ENCODE data around the gene CPTP.
"Not testable (repeated sequence)": the region's sequence is repeated elsewhere in the genome, so short reads cannot be mapped to it uniquely, and the experiment has no call there.

The CPTP gene

DNA sequence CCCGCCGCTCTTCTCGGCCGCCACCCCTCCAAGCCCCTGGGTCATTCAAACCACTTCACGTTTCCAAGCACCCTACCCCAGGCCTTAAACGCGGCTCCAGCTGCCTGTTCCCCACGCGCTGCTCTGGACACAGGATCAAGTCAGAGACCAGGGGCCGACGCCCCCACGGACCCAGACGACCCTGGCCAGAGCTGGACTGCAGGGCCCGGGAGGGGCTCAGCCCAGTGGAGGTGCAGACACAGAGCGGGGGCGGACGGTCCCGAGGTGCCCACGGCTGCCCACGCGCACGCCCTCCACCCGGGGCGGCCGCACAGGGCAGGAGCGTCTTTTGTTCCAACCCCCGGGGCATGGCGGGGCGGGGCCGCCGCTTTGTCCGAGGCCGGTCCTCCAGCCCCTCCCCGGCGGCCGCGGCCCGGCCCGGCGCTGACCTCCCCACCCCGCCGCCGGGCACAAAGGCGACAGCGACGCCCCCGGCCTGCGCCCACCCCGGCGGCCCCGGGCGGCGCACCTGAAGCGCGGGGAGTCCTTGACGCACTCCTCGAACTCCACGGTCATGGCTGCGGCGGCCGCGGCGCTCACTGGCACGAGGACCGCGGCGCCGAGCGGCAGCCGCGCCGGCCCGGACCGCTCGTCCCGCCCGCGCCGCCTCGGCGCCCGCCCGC lies 17.2 kb upstream of the CPTP start:
- peak in 1 of 2 donors; percentile 28 for DNase-seq

- DNase-seq: peak; percentile 86 to 89
Observed at GRCh38 chr1:1307923-1308755, 16.5 kb upstream of the CPTP start, which contains the start of the genes ACAP3 and PUSL1. Gene ACAP3, minus strand, starts transcription at chr1:1307930. Its CDS starts 115 bp downstream, at chr1:1307815. Gene PUSL1, plus strand, starts transcription at chr1:1308597. Its CDS starts 47 bp downstream, at chr1:1308644.

DNA sequence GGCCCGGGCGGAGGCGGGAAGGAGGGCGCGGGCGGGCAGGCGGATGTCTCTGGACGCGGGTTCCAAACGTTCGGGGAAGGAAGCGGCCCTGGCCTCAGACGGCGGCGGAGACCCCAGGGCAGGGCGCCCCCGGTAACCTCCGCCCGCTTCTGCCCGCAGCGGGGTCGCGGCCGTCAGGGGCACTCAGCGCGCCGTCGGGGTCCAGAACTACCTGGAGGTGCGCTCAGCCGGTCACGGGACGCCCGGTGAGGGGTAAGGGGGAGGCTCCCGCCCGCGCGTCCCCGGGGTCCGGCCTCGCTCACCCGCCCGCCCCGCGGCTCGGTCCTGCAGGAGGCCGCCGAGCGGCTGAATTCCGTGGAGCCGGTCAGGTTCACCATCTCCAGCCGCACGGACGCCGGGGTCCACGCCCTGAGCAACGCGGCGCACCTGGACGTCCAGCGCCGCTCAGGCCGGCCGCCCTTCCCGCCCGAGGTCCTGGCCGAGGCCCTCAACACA lies 15.8 kb upstream of the CPTP start:
- peak in 1 of 2 donors; percentile 31 for DNase-seq

GRCh38 chr1:1309251-1310108 lies 15.1 kb upstream of the CPTP start:
- DNase-seq: peak in 1 of 2 donors; percentile 40

DNA sequence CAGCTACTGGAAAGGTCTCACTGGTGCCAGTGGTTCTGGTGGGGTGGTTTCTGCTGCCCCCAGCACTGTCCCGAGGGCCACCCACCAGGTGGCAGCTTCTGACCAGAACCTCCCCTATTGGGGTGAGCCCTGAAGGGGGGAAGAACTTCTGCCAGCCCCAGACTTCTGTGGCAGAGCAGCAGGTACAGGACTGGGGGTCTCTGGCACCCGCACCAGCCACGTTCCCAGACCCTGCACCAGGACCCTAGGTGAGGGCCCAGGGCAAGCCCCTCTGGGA lies 14.6 kb upstream of the CPTP start:
- DNase-seq: no peak

DNA sequence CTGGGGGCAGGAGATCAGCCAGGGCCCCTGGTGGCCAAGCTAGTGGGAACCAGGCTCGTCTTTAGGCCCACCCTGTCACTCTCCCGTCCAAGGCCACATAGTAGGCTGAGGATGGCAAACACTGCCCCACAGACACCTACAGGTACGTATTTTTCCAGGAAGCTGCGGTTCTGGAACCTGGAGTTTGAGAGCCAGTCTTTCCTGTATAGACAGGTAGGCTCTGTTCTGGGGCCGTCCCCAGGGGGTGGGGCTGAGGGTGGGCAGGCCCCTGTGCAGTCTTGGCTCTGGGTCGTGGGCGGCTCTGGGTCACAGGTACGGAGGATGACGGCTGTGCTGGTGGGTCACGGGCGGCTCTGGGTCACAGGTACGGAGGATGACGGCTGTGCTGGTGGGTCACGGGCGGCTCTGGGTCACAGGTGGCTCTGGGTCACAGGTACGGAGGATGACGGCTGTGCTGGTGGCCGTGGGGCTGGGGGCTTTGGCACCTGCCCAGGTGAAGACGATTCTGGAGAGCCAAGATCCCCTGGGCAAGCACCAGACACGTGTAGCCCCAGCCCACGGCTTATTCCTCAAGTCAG lies 14.0 kb upstream of the CPTP start:
- no peak for DNase-seq

DNA sequence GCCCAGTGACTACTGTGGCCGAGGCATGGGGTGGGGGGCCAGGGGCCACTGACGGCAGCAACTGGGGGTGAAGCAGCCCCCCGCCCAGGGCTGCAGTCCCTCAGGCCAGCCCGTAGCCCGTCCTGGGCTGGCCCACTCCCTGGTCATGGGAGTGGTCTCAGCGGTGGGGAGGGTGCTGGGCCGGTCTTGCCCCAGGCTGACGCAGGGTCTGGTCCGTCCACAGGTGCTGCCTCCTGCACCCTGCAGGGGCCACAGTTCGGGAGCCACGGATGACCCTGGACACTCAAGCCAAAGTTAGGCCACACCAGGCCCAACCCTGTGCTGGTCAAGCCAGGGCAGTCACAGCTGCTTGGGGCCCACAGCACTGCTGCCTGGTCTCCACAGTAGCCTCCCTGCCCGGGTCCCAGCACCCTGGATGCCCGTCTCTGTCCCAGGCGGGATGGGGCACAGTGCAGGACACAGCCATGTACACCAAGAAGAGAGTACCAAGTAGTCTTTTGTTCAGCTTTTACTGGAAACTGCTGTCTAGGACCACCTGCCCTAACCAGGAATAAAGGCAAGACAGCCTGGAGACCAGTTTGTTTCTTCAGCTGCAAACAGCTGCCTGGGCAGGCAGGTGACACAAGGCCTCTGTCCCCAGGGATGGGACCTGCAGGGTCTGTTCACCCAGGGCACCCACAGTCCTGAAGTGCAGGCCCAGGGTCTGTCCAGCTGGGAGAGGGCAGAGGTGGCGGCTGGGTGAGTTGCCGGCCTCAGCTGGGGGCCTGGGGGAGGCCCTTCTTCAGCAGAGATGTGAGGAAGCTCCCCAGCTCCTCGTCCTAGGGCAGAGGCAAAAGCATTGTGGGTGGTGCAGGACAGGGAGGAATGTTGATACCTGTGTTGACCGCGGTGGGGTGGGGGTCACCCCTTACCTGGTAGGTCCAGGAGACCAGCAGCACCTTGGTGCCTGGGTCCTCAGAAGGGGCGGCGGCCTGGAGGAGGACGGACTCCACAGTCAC lies 13.2 kb upstream of the CPTP start:
- no peak for DNase-seq

- DNase-seq: no peak
Observed at GRCh38 chr1:1312450-1313314, 11.9 kb upstream of the CPTP start.

DNA sequence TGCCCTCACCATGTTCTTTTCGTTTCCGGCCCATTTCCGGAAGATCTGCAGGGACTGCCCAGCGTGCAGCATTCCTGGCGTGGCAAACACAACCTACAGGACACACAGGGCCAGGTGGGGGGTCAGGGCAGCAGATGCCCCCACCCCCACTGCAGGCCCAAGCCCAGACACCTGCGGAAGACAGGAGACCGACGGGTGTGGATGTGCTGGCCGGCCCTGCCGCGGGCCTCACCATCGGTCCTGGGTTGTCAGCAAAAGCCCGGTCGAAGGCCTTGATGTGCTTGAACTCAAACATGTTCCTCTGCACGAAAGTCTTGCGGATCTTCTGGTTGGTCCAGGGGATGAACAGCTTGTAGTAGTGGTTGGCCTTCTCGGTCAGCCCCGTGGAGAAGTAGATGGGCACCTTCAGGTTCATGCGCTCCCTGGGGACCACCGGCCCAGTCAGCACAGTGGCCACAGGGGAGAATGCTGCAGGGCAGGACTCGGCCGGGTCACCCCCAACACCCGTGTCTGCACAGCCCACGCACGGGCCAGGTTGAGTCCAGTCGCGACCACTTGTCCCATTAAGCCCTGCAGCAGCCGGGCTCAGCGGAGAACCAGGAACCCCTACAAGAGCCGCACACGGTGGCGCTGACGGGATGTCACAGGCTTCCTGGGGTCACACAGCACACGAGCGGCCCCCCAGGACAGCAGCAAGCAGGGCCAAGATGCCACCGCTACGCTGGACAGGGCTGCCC lies 10.9 kb upstream of the CPTP start:
- no peak for DNase-seq

GRCh38 chr1:1314237-1314586 lies 10.4 kb upstream of the CPTP start:
- no peak for DNase-seq

GRCh38 chr1:1314678-1315335 lies 9.8 kb upstream of the CPTP start:
- DNase-seq: no peak

DNA sequence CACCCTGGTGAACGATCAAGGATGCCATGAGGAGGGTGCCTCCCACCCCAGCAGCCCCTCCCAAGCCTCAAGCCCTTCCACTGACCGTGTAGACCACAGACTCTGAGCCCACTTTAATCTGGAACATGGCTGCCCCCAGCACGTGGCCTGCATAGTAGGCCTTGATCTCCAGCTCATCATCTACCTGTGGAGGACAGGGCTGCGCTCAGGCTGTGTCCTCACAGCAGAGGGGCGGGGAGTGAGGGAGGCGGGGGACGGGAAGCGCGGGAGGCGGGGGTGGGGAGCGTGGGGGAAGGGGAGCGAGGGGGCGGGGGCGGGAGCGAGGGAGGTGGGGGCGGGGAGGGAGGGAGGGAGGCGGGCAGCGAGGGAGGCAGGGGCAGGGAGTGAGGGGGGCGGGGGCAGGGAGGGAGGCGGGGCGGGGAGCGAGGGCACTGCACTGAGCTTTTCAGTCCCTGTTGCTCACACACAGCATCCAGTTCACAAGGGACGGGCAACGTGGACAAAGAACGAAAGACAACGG lies 9.1 kb upstream of the CPTP start:
- no peak for DNase-seq

- not testable (repeated sequence) for DNase-seq
Observed at GRCh38 chr1:1316199-1316598, 8.4 kb upstream of the CPTP start.

GRCh38 chr1:1317420-1317819 lies 7.2 kb upstream of the CPTP start:
- no peak for DNase-seq

DNA sequence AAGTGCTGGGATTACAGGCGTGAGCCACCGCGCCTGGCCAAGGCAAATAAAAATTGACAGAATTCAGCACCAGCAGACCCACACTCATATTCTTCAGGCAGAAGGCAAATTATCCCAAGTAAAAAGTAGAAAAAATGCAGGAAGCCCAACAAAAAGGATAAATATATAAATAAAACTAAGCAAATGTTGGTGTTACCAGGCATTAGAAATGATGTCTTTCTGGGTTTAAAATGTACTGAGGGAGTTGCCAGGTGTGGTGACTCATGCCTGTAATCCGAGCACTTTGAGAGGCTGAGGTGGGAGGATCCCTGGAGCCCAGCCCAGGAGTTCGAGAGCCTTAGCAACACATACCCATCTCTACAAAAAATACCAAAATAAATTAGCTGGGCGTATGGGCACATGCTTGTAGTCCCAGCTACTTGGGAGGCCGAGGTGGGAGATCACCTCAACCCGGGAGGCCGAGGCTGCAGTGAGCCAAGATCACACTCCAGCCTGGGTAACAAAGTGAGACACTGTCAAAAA lies 6.4 kb upstream of the CPTP start:
- no peak for DNase-seq

DNA sequence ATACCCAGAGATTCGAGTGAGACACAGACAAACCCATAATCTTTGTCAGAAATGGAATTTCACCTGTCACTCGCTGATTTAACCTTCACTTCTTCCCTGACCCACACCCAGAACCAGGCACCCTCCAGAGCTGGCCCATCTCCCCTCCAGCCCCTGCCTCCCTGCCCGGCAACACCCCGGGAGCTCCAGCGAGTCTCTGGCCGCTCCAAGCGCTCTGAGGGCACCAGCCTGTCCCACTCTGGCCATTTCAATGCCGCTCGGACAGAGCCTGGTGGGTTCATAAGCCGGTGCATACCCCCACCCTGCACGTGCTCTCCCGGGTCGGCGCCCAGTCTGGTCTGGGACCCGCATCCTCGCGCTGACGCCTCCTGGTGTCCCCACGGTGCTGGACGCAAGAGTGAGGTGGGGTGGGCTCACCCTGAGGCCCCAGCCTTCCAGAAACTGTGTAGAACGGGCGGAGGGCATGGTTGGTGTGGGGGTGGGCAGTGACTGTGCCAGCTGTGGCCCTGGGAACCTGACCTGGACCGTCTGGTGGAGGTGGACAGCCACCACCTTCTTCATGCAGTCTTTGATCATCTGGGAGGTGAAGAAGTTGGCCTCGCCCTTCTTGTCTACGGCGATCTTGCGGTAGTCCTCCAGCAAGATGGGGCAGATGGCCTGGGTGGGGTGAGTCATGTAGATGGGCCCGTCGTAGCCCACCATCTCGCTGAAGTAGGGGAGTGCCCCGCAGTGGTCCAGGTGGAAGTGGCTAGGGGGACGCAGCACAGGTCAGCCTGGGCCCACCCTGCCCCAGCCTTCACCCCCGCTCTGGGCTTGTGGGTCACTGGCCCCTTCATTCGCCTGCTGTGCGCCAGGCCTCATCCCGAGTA lies 5.6 kb upstream of the CPTP start:
- no peak for DNase-seq

DNA sequence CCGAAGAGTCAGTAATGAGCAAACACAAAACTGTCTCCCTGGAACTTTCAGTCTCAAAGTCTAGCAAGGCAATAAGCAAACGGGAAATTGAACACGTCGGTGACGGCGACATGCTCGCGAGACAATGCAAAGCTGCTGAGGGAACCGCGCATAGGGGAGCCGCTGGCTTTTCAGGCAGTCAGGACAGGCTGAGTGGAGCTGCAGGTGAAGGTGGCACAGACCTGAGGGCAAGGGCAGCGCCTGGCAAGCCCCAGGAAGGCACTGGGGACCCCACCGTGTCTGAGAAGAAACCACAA lies 5.0 kb upstream of the CPTP start:
- no peak for DNase-seq

Measured in stimulated activated CD4-positive, alpha-beta T cell treated with anti-CD3 and anti-CD28 coated beads, Interleukin-2, amount 100 ng/mL, for 24 hours (primary cell).